Skeletal muscle satellite cell (primary cell): ENCODE data around the gene SETD3. TPM values are rescaled to one million over a fixed set of nuclear protein-coding genes. Genes with fewer than 3 reads are reported as not detected.

Experiments
- H3K27me3 ChIP-seq: 2 replicates; pipeline ENCODE4 v1.7.0; 2013; ENCODE audit warnings: low read length; ENCODE audit not compliant: control insufficient read depth, insufficient read depth
- H3K36me3 ChIP-seq: 2 replicates; pipeline ENCODE4 v1.7.0; 2013; ENCODE audit warnings: mild to moderate bottlenecking, control low read depth, low read length; ENCODE audit not compliant: insufficient read depth
- H3K4me1 ChIP-seq: 2 replicates; pipeline ENCODE4 v1.7.0; 2013; ENCODE audit warnings: low read length; ENCODE audit not compliant: control insufficient read depth, insufficient read depth
- H3K4me2 ChIP-seq: 2 replicates; pipeline ENCODE4 v1.7.0; 2013; ENCODE audit warnings: mild to moderate bottlenecking, low read length
- H3K4me3 ChIP-seq: 2 replicates; pipeline ENCODE4 v1.7.0; 2013; ENCODE audit warnings: low read length
- H3K9ac ChIP-seq: 2 replicates; pipeline ENCODE4 v1.7.0; 2013; ENCODE audit warnings: mild to moderate bottlenecking, low read depth, low read length, moderate library complexity
- H3K9me3 ChIP-seq: replicated peaks from 2 replicates; pipeline ENCODE4 v1.7.0; 2013; ENCODE audit warnings: mild to moderate bottlenecking, control low read depth, low read length
- total RNA-seq: library from RNA; depleted of rRNA; stranded (reverse); fragments of >200 nt; gene quantifications from 2 replicates; pipeline ENCODE4 v1.2.3, GENCODE V29; 2012; rRNA removed

SETD3 gene
- 36.5 and 41.7 TPM in 2 replicates for total RNA-seq

DNA sequence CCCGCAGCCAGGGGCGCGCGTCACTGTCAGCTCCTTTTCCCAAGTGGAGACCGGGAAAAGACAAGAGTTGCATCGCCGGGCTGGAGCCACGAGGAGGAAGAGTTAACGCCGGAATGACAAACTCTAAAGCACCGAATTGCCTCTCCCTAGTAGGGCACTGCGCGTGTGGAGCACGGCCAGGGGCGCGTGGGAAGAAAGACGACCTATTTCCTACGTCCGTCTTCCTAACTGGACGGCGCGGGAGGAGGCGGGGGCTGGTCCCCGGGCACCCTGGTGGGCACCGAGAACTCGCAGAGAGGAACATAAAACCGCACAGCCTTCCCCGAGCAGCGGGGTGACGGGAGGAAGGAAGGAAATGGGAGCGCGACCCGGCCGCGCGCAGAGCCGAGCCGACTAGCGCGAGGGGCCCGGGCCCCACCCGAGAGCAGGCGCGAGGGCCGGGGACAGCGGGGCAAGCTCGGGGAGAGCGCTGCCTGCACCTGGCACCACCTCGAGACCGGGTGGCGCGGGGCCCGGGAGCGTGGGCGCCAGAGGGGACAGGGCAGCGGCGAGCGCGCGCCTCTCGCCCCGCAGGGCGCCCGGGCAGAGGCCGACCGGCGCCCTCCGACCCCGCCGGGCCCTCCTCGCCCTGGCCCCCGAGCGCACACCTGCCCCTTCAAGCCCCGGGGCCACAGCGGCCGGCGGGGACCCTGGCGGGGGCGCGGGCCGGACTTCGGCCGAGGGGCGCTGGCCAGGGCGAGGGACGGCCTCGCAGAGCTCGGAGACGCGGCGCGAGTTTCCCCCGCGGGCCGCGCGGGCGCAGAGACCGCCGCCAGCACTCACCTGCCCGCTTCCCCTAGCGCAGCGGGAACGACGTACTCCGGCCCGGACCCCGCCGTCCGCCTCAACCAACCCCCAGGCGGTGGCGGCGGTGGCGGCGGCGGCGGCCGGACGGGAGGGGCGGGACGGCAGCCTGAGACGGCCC lies at the start of gene SETD3:
TSS of gene SETD3 (minus strand) at position 954 of the 964 bp plus-strand sequence. CDS start 15,054 bp downstream, outside the sequence.
- peak within 1 kb of the TSS; percentile 97 for H3K4me3 ChIP-seq
- H3K36me3 ChIP-seq: no peaks in the 10 kb centered on the region
- H3K9ac ChIP-seq: peak within 1 kb of the TSS; percentile 91
- H3K27me3 ChIP-seq: no peaks in the 10 kb centered on the region
- H3K9me3 ChIP-seq: no peaks in the 10 kb centered on the region
- peak within 1 kb of the TSS; percentile 88 for H3K4me2 ChIP-seq
- peaks cover 23% of the 10 kb centered on the region for H3K4me1 ChIP-seq

- Histone ChIP-seq H3K27me3 (peaks cover 2% of the 10 kb centered on the region), H3K4me1 (peaks cover 29% of the 10 kb centered on the region), H3K4me3 (no peak overlapping the region), H3K9me3 (no peaks in the 10 kb centered on the region), H3K4me2 (no peak overlapping the region), H3K9ac (no peak overlapping the region), H3K36me3 (no peaks in the 10 kb centered on the region)
Observed at GRCh38 chr14:99529899-99530298, 49.2 kb upstream of the SETD3 start.

DNA sequence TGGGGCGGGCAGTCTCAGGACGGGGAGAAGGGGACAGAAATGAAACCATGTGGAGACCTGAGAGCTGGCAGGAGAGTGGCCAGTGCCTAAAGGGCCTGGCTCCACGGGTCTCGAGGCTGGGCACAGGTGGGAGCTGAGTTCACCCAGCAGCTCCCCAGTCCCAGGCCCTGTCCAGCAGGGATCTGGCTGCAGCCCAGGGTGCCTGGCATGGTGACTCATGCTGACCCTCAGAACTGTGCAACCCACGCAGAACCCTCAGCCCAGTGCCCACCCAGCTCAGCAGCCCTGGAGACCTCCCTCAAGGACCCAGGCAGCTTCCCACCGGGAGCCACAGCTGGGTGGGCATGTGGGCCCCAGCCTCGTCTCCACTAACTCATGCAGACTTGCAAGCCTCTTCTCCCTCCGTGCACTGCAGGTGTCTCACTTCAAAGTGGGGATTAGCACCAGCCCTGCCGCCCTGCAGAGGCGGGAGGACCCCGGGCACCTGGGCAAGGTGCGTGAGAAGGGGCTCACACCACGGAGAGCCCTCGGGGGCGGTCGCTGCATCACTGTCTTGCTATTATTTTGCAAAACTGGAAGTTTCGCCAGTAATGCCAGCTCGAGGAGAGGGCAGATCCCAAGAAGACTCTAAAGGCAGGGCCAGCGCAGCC lies 46.9 kb upstream of the SETD3 start:
- H3K9ac ChIP-seq: no peak overlapping the region
- H3K4me1 ChIP-seq: peaks cover 34% of the 10 kb centered on the region
- no peaks in the 10 kb centered on the region for H3K9me3 ChIP-seq
- no peak overlapping the region for H3K4me3 ChIP-seq
- peaks cover 2% of the 10 kb centered on the region for H3K27me3 ChIP-seq
- H3K4me2 ChIP-seq: no peak overlapping the region
- no peaks in the 10 kb centered on the region for H3K36me3 ChIP-seq

GRCh38 chr14:99527026-99527425 lies 46.4 kb upstream of the SETD3 start:
- Histone ChIP-seq H3K9ac (no peak overlapping the region), H3K9me3 (no peaks in the 10 kb centered on the region), H3K4me2 (no peak overlapping the region), H3K36me3 (no peaks in the 10 kb centered on the region), H3K4me1 (peaks cover 38% of the 10 kb centered on the region), H3K27me3 (peaks cover 2% of the 10 kb centered on the region), H3K4me3 (no peak overlapping the region)

- Histone ChIP-seq H3K9ac (no peak overlapping the region), H3K4me3 (no peak overlapping the region), H3K9me3 (no peaks in the 10 kb centered on the region), H3K36me3 (no peaks in the 10 kb centered on the region), H3K4me1 (peaks cover 26% of the 10 kb centered on the region), H3K27me3 (peaks cover 2% of the 10 kb centered on the region), H3K4me2 (no peak overlapping the region)
Observed at GRCh38 chr14:99525699-99526080, 45.0 kb upstream of the SETD3 start.

- no peak overlapping the region for H3K9ac ChIP-seq
- no peak overlapping the region for H3K4me3 ChIP-seq
- H3K27me3 ChIP-seq: peaks cover 2% of the 10 kb centered on the region
- H3K9me3 ChIP-seq: no peaks in the 10 kb centered on the region
- H3K36me3 ChIP-seq: no peaks in the 10 kb centered on the region
- H3K4me1 ChIP-seq: peaks cover 20% of the 10 kb centered on the region
- no peak overlapping the region for H3K4me2 ChIP-seq
Observed at GRCh38 chr14:99524804-99525698, 44.4 kb upstream of the SETD3 start.

- Histone ChIP-seq H3K27me3 (peaks cover 2% of the 10 kb centered on the region), H3K4me2 (no peak overlapping the region), H3K9me3 (no peaks in the 10 kb centered on the region), H3K36me3 (no peaks in the 10 kb centered on the region), H3K4me3 (no peak overlapping the region), H3K4me1 (peaks cover 19% of the 10 kb centered on the region), H3K9ac (no peak overlapping the region)
Observed at GRCh38 chr14:99524091-99524661, 43.5 kb upstream of the SETD3 start.

DNA sequence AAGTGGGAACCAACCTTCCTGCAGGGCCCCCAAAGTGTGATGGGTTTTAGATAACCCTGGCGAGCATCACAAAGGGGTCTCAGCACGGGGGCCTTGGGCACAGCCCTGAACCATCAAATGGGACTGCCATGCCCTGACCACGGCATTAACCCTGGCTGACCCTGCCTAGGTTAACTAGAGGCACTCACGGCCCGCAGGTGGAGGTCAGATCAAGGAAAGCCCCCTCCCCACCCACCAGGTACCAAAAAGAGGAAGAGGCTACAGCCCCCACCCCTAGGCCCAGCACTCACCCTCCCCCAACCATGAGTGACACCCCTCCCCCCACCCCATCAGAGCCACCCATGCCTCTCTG lies 43.0 kb upstream of the SETD3 start:
- no peaks in the 10 kb centered on the region for H3K9me3 ChIP-seq
- no peak overlapping the region for H3K4me3 ChIP-seq
- H3K4me2 ChIP-seq: no peak overlapping the region
- H3K27me3 ChIP-seq: no peaks in the 10 kb centered on the region
- H3K4me1 ChIP-seq: peaks cover 19% of the 10 kb centered on the region
- no peaks in the 10 kb centered on the region for H3K36me3 ChIP-seq
- no peak overlapping the region for H3K9ac ChIP-seq

DNA sequence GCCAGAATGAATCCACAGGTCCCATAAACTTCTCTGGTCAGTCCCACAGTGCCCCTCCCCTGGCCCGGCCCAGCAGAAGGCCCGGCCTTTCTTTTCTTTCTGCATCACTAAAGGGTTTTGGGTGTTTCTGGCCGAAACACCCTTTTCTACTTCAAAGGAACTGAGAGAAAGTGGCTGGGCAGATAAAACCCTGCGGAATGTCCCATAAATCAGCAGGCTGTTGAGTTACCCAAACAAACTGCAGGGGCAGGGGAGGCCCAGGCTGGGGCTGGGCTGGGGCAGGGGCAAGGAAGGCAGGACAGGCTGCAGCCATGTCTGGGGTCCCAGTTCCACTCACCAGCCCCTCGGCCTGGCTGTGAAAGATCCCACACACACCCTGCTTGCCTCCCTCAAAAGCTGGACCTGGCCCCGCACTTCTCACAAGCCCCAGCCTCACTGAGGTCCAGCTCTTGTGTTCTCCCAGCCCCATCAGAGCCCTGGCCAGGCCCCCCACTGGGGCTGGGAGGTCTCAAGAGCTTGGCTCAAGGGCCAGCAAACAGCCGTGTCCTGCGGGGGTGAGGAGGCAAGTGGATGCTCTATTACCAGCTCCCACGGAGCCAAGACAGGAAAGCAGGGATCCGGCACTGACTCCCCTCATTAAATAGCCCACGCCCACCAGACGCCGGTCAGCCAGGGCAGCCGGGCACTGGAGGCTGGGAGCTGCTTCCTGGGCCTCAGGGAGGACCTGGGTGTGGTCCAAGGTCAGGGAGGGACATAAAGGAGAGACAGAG lies 42.5 kb upstream of the SETD3 start:
- Histone ChIP-seq H3K27me3 (no peaks in the 10 kb centered on the region), H3K9ac (no peak overlapping the region)

GRCh38 chr14:99522457-99522891 lies 41.8 kb upstream of the SETD3 start:
- H3K9ac ChIP-seq: no peak overlapping the region
- H3K36me3 ChIP-seq: no peaks in the 10 kb centered on the region
- H3K27me3 ChIP-seq: no peaks in the 10 kb centered on the region

More for the DNA sequence above, 42.5 kb upstream of the SETD3 start:
- H3K36me3 ChIP-seq: no peaks in the 10 kb centered on the region
- H3K4me3 ChIP-seq: no peak overlapping the region
- H3K4me1 ChIP-seq: peaks cover 19% of the 10 kb centered on the region
- no peaks in the 10 kb centered on the region for H3K9me3 ChIP-seq
- no peak overlapping the region for H3K4me2 ChIP-seq

More at GRCh38 chr14:99522457-99522891, 41.8 kb upstream of the SETD3 start:
- Histone ChIP-seq H3K4me3 (no peak overlapping the region), H3K9me3 (no peaks in the 10 kb centered on the region), H3K4me1 (peaks cover 19% of the 10 kb centered on the region), H3K4me2 (no peak overlapping the region)
